ENCODE data around the gene CHST13.

Gene CHST13

GRCh38 chr3:126542340-126543241 is 18.6 kb downstream of the CHST13 start:
- no peak for DNase-seq

GRCh38 chr3:126543457-126544061 is 19.6 kb downstream of the CHST13 start:
- no peak for DNase-seq

GRCh38 chr3:126544596-126545281 is 20.8 kb downstream of the CHST13 start:
- DNase-seq: no peak

- no peak for DNase-seq
Observed at GRCh38 chr3:126545544-126545943, 21.6 kb downstream of the CHST13 start.

- no peak for DNase-seq
Observed at GRCh38 chr3:126546013-126546412, 22.1 kb downstream of the CHST13 start.

- DNase-seq: no peak
Observed at GRCh38 chr3:126546549-126547239, 22.7 kb downstream of the CHST13 start.

GRCh38 chr3:126547721-126548120 is 23.8 kb downstream of the CHST13 start:
- DNase-seq: no peak

- DNase-seq: no peak
Observed at GRCh38 chr3:126548556-126549466, 24.9 kb downstream of the CHST13 start.

GRCh38 chr3:126549861-126550487 is 26.0 kb downstream of the CHST13 start:
- DNase-seq: no peak

- no peak for DNase-seq
Observed at GRCh38 chr3:126550488-126551051, 26.6 kb downstream of the CHST13 start.

GRCh38 chr3:126551121-126551838 is 27.3 kb downstream of the CHST13 start:
- no peak for DNase-seq

GRCh38 chr3:126551839-126552687 is 28.1 kb downstream of the CHST13 start:
- DNase-seq: peak; percentile 1

- DNase-seq: peak; percentile 2
Observed at GRCh38 chr3:126552688-126553283, 28.8 kb downstream of the CHST13 start.

GRCh38 chr3:126553284-126554084 is 29.5 kb downstream of the CHST13 start:
- peak; percentile 1 for DNase-seq

- DNase-seq: peak; percentile 3
Observed at GRCh38 chr3:126554560-126555525, 30.9 kb downstream of the CHST13 start.

- DNase-seq: no peak
Observed at GRCh38 chr3:126555795-126556636, 32.1 kb downstream of the CHST13 start.

Measured in stimulated activated CD4-positive, alpha-beta T cell treated with anti-CD3 and anti-CD28 coated beads, Interleukin-4, amount 100 ng/mL, for 24 hours (primary cell).